SK-N-SH (cell line): Measurements from ENCODE around the gene GPN2. TPM values are rescaled to one million over a fixed set of nuclear protein-coding genes. Genes with fewer than 3 reads are reported as not detected.

Source experiments
- CTCF ChIA-PET: fragments of 300-600, 350-600 bp; formaldehyde crosslinking; extraction: SDS; loops from one replicate; lab custom pipeline; 2021; lab: Yijun Ruan, JAX
- POLR2A ChIA-PET: fragments of 350-600 bp; sonication (Branson Sonifier 250); formaldehyde crosslinking; extraction: SDS; loops from one replicate; lab custom pipeline; 2020; ENCODE audit warnings: antibody characterized with exemption, inconsistent platforms; lab: Yijun Ruan, JAX
- DNase-seq: peaks from one replicate; pipeline ENCODE4 v3.0.0; 2012
- H2AFZ ChIP-seq: fragments of 200-600 bp; sonication (generic); 2 replicates; pipeline ENCODE4 v1.8.1; 2016; ENCODE audit warnings: antibody characterized with exemption, mild to moderate bottlenecking, low read depth
- H3F3A ChIP-seq: fragments of 200-600 bp; sonication (generic); replicated peaks from 2 replicates; pipeline ENCODE3; 2016; ENCODE audit warnings: antibody characterized with exemption, mild to moderate bottlenecking; ENCODE audit not compliant: insufficient read depth
- H3K27ac ChIP-seq, 2 experiments: fragments of 200-500 bp in 1 of 2; fragments of 200-600 bp in 1 of 2; sonication (Bioruptor generic) in 1 of 2; sonication (generic), shearing (Covaris generic) in 1 of 2; 2 replicates each; pipeline versions ENCODE4 v1.5.1 to v1.6.1; 2014 to 2016; ENCODE audit warnings: low read depth in 2 of 2, inconsistent platforms in 1 of 2, low read length in 1 of 2, mild to moderate bottlenecking in 1 of 2, mixed read lengths in 1 of 2
- H3K27me3 ChIP-seq: fragments of 200-600 bp; sonication (generic), shearing (Covaris generic); 2 replicates; pipeline ENCODE4 v1.6.1; 2016; ENCODE audit warnings: mixed run types; ENCODE audit not compliant: insufficient read depth
- H3K36me3 ChIP-seq, 2 experiments: fragments of 200-500 bp in 1 of 2; fragments of 200-600 bp in 1 of 2; sonication (Bioruptor generic) in 1 of 2; sonication (generic) in 1 of 2; replicated peaks in 1 of 2; 2 replicates each; pipeline versions ENCODE3 to v1.5.1; 2014 to 2016; ENCODE audit warnings: low read length in 1 of 2, mild to moderate bottlenecking in 1 of 2; ENCODE audit not compliant: insufficient read depth in 2 of 2, control insufficient read depth in 1 of 2
- H3K4me1 ChIP-seq, 2 experiments: fragments of 200-500 bp in 1 of 2; fragments of 200-600 bp in 1 of 2; sonication (Bioruptor generic) in 1 of 2; sonication (generic), shearing (Covaris generic) in 1 of 2; 2 replicates each; pipeline versions ENCODE4 v1.5.1 to v1.6.1; 2014 to 2016; ENCODE audit warnings: low read depth in 1 of 2, low read length in 1 of 2, mixed run types in 1 of 2; ENCODE audit not compliant: insufficient read depth in 2 of 2, control insufficient read depth in 1 of 2
- H3K4me2 ChIP-seq: fragments of 200-600 bp; sonication (generic), shearing (Covaris generic); 2 replicates; pipeline ENCODE4 v1.6.1; 2017; ENCODE audit warnings: mixed run types
- H3K4me3 ChIP-seq, 2 experiments: fragments of 200-500 bp in 1 of 2; fragments of 200-600 bp in 1 of 2; sonication (Bioruptor generic) in 1 of 2; sonication (generic), shearing (Covaris generic) in 1 of 2; 2 replicates each; pipeline versions ENCODE4 v1.5.1 to v1.8.1; 2014 to 2016; ENCODE audit warnings: low read depth in 2 of 2, inconsistent platforms in 1 of 2, low read length in 1 of 2, mild to moderate bottlenecking in 1 of 2, mixed read lengths in 1 of 2, moderate library complexity in 1 of 2
- H3K79me2 ChIP-seq: fragments of 200-600 bp; sonication (generic); 2 replicates; pipeline ENCODE4 v1.8.1; 2017; ENCODE audit warnings: mild to moderate bottlenecking; ENCODE audit not compliant: insufficient read depth
- H3K9ac ChIP-seq: fragments of 200-600 bp; sonication (generic); 2 replicates; pipeline ENCODE4 v1.6.1; 2017; ENCODE audit warnings: mixed run types
- H3K9me2 ChIP-seq: fragments of 200-600 bp; sonication (generic); 2 replicates; pipeline ENCODE4 v1.6.1; 2017; ENCODE audit warnings: mixed run types
- H3K9me3 ChIP-seq: fragments of 200-600 bp; sonication (generic); 2 replicates; pipeline ENCODE4 v1.6.1; 2017; ENCODE audit warnings: mixed run types, mild to moderate bottlenecking, moderate library complexity
- H4K20me1 ChIP-seq: fragments of 200-600 bp; sonication (generic); 2 replicates; pipeline ENCODE4 v1.6.1; 2017; ENCODE audit warnings: mild to moderate bottlenecking, mixed run types; ENCODE audit not compliant: insufficient read depth
- FOSL2 ChIP-seq: IDR thresholded peaks from 2 replicates; pipeline ENCODE4 v1.4.0; 2012; ENCODE audit warnings: low read depth, mild to moderate bottlenecking, moderate library complexity, borderline replicate concordance
- FOXJ3 ChIP-seq: sonication (generic); formaldehyde crosslinking; IDR thresholded peaks from 2 replicates; pipeline ENCODE4 v1.5.1; 2020; ENCODE audit warnings: mild to moderate bottlenecking, missing genetic modification reagents
- JUND ChIP-seq: IDR thresholded peaks from 2 replicates; pipeline ENCODE4 v1.4.0; 2012
- MEF2A ChIP-seq: IDR thresholded peaks from 2 replicates; pipeline ENCODE4 v1.4.0; 2012; ENCODE audit warnings: low read depth, borderline replicate concordance
- TCF12 ChIP-seq: IDR thresholded peaks from 2 replicates; pipeline ENCODE4 v1.4.0; 2012
- WGBS: methylation state at CpG from one replicate; pipeline ENCODE4 v1.1.6; 2017; ENCODE audit warnings: low lambda C conversion rate; 5-methylcytosine and 5-hydroxymethylcytosine counted together
- polyA plus RNA-seq, 3 experiments: library from polyadenylated mRNA; depleted of rRNA; stranded (reverse); fragments of >200 nt; gene quantifications; 2 replicates each; pipeline ENCODE4 v1.2.3, GENCODE V29; 2012
- TF ChIP-seq, protein P1 (sequence below): fragments of 200-600 bp; sonication (generic); IDR thresholded peaks from 2 replicates; pipeline ENCODE4 v1.6.1; 2017; ENCODE audit warnings: antibody characterized with exemption, mild to moderate bottlenecking, moderate library complexity
- TF ChIP-seq, protein P2 (sequence below): fragments of 150-350 bp; IDR thresholded peaks from 2 replicates; pipeline ENCODE4 v1.6.1; 2017; ENCODE audit warnings: antibody characterized with exemption, low read length, low read depth, borderline replicate concordance
- TF ChIP-seq, protein P3 (sequence below): fragments of 150-350 bp; IDR thresholded peaks from 2 replicates; pipeline ENCODE4 v1.6.1; 2016; ENCODE audit warnings: mild to moderate bottlenecking, low read depth, low read length

The GPN2 gene
- polyA plus RNA-seq, 1 of the 3 experiments (the other 2 are of a cell fraction), result 24.0 TPM

DNA sequence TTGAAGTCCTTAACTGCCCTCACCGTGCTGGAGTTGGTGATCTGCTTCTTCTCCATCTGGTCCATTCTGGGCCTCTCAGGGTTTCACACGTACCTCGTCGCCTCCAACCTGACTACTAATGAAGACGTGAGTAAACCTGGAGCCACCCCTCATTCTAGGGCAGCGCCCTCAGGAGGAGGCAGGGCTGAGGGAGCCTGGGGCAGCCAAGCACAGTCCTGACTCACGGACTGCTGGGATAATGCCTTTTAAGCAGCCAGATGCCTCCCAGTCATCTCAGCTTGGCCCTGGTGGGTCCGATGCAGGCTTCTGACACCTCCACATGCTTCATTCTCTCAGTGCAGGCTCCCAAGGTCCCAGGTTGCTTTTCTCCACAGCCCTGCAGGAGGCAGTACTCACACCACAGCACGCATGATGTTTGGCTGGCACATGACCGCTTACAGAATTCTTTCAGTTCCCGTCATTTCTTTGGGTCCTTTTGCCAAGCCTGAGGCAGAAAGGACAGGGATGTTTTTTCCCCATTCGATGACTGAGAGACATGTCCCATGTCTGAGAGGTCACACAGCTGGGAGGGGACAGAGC, 38.9 kb downstream of the GPN2 start:
- no peak overlapping the region for H2AFZ ChIP-seq
- POLR2A ChIA-PET, result no interaction called here
- CTCF ChIA-PET, result interaction anchor here (0.9 to 2.4 kb wide), 3 partner anchors 28 to 249 kb away, joined by 3 to 14 read pairs (median 6); no protein-coding TSS in a partner anchor
- no peaks in the 10 kb centered on the region for H3K9me2 ChIP-seq
- no peak overlapping the region for H3K27ac ChIP-seq
- H3K36me3 ChIP-seq, result peaks cover 21 to 59% of the 10 kb centered on the region in 2 experiments
- H3K4me1 ChIP-seq, result peaks cover 0 to 8% of the 10 kb centered on the region in 2 experiments; a peak in 2 of 4 replicates
- no peaks in the 10 kb centered on the region for H3K27me3 ChIP-seq
- no peak overlapping the region for H3K9ac ChIP-seq
- TF ChIP-seq, protein P1, sequence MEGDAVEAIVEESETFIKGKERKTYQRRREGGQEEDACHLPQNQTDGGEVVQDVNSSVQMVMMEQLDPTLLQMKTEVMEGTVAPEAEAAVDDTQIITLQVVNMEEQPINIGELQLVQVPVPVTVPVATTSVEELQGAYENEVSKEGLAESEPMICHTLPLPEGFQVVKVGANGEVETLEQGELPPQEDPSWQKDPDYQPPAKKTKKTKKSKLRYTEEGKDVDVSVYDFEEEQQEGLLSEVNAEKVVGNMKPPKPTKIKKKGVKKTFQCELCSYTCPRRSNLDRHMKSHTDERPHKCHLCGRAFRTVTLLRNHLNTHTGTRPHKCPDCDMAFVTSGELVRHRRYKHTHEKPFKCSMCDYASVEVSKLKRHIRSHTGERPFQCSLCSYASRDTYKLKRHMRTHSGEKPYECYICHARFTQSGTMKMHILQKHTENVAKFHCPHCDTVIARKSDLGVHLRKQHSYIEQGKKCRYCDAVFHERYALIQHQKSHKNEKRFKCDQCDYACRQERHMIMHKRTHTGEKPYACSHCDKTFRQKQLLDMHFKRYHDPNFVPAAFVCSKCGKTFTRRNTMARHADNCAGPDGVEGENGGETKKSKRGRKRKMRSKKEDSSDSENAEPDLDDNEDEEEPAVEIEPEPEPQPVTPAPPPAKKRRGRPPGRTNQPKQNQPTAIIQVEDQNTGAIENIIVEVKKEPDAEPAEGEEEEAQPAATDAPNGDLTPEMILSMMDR, result 0 out of 2 replicates have a peak, but pooled peaks have one; percentile 26
- TF ChIP-seq, protein P2, sequence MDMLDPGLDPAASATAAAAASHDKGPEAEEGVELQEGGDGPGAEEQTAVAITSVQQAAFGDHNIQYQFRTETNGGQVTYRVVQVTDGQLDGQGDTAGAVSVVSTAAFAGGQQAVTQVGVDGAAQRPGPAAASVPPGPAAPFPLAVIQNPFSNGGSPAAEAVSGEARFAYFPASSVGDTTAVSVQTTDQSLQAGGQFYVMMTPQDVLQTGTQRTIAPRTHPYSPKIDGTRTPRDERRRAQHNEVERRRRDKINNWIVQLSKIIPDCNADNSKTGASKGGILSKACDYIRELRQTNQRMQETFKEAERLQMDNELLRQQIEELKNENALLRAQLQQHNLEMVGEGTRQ, result no peak
- H4K20me1 ChIP-seq, result no peaks in the 10 kb centered on the region
- no peak for DNase-seq
- no peaks in the 10 kb centered on the region for H3K79me2 ChIP-seq
- no peaks in the 10 kb centered on the region for H3K9me3 ChIP-seq
- H3K4me2 ChIP-seq, result no peak overlapping the region
- 91% methylated on average over 12 of the region's 12 CpGs for WGBS
- H3F3A ChIP-seq, result peaks cover 9% of the 10 kb centered on the region
- H3K4me3 ChIP-seq, result no peak overlapping the region

DNA sequence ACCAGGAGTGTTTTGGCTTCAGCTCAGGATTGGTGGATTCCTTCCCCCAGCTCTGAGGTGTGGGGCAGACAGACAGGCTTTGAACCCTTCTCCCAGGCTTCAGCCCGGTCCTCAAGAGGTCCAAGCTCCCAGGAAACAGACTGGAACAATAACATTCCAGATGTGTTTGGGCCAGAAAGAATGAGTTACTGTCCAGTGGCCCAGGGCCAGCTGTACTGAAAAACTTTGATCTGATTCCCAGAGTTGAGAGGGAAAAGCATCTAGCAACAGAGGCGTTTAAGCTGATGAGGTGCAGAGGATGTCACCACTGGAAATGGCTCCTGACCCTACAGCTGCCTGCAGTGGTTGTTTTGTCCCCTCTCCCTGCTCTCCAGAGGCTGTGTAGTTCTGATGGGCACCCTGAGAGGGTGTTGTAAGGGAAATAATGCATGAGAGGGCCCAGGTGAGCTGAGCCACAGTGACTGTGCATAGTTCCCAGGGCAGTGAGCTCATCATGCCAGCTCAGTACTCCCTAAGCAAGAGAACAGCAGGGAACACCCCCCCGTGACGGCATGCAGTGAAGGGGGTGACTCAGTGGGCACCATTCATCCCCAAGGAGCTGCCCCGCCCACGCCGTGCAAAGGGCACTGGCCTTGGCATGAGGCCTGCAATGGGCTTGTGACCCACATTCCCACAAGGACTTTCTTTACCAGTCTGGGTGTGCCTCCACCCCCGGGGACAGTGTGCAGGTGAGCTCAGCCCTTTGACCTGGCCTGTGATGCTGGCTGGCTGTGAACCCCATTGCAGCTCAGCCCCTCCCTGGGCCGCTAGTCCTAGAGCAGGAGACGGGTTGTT, 40.9 kb downstream of the GPN2 start:
- Histone ChIP-seq H3F3A (peaks cover 15% of the 10 kb centered on the region), H3K9ac (peak overlapping the region; percentile 30; the same call in 1 of the 2 replicates), H3K4me2 (peak overlapping the region; percentile 10; the same call in 1 of the 2 replicates), H3K27me3 (no peaks in the 10 kb centered on the region), H3K36me3 (peaks cover 15 to 45% of the 10 kb centered on the region in 2 experiments), H3K27ac (peak overlapping the region in 1 of 2 experiments; percentile 80; a peak in 2 of 4 replicates), H3K4me1 (peaks cover 0 to 8% of the 10 kb centered on the region in 2 experiments; a peak in 2 of 4 replicates), H2AFZ (no peak overlapping the region), H3K79me2 (peaks cover 12% of the 10 kb centered on the region; the same call in 1 of the 2 replicates), H3K4me3 (no peak overlapping the region), H4K20me1 (no peaks in the 10 kb centered on the region), H3K9me3 (no peaks in the 10 kb centered on the region), H3K9me2 (no peaks in the 10 kb centered on the region)
- CTCF ChIA-PET, result interaction anchor here (0.7 to 2.4 kb wide), 6 partner anchors 14 to 432 kb away, joined by 3 to 14 read pairs (median 4); no protein-coding TSS in a partner anchor
- POLR2A ChIA-PET, result no interaction called here
- WGBS, result 58% methylated on average over 6 of the region's 10 CpGs
- TF ChIP-seq MEF2A (no peak), FOXJ3 (CRISPR knock-in tag) (no peak), FOSL2 (peak; percentile 53; the same call in 1 of the 2 replicates), JUND (0 out of 2 replicates have a peak, but pooled peaks have one; percentile 14), TCF12 (no peak)
- TF ChIP-seq, protein P3, sequence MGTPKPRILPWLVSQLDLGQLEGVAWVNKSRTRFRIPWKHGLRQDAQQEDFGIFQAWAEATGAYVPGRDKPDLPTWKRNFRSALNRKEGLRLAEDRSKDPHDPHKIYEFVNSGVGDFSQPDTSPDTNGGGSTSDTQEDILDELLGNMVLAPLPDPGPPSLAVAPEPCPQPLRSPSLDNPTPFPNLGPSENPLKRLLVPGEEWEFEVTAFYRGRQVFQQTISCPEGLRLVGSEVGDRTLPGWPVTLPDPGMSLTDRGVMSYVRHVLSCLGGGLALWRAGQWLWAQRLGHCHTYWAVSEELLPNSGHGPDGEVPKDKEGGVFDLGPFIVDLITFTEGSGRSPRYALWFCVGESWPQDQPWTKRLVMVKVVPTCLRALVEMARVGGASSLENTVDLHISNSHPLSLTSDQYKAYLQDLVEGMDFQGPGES, result no peak
- no peak for DNase-seq
